IMR-90 (cell line): ENCODE data around the gene NIPSNAP3A. TPM values are rescaled to one million over a fixed set of nuclear protein-coding genes. Genes with fewer than 3 reads are reported as not detected.

Experiments used
- ATAC-seq: fragments of 200-7000 bp; cut with Tn5 transposase; 2 replicates; pipeline ENCODE4 v1.9.1; 2020; ENCODE audit warnings: low read depth, mild to moderate bottlenecking, moderate library complexity
- BruUV-seq: library from RNA; stranded (reverse); fragments of 400-500 nt; replicated peaks from 2 replicates; lab custom pipeline; 2021; lab: Mats Ljungman, UMichigan
- CTCF ChIA-PET: fragments of 300-600 bp; formaldehyde crosslinking; extraction: SDS; loops from one replicate; lab custom pipeline; 2021; ENCODE audit warnings: antibody characterized with exemption; lab: Yijun Ruan, JAX
- POLR2A ChIA-PET: fragments of 300-600 bp; sonication (Branson Sonifier 250); formaldehyde crosslinking; loops from one replicate; lab custom pipeline; 2022; ENCODE audit warnings: antibody characterized with exemption; ENCODE audit not compliant: unreplicated experiment; lab: Charles Lee
- DNase-seq: peaks from one replicate; pipeline ENCODE4 v3.0.0; 2013
- H2AFZ ChIP-seq: replicated peaks from 2 replicates; pipeline ENCODE3; 2013; ENCODE audit warnings: low read length, mild to moderate bottlenecking; ENCODE audit not compliant: poor library complexity
- H2AK5ac ChIP-seq: 2 replicates; pipeline ENCODE4 v1.6.1; 2013; ENCODE audit warnings: low read depth, low read length, inconsistent platforms
- H2AK9ac ChIP-seq: replicated peaks from 2 replicates; pipeline ENCODE3; 2013; ENCODE audit warnings: mild to moderate bottlenecking, low read depth, low read length, moderate library complexity; ENCODE audit not compliant: poor library complexity
- H2BK120ac ChIP-seq: 2 replicates; pipeline ENCODE4 v1.6.1; 2013; ENCODE audit warnings: low read depth, low read length, inconsistent platforms
- H2BK15ac ChIP-seq: 3 replicates; pipeline ENCODE4 v1.6.1; 2013; ENCODE audit warnings: low read depth, low read length, inconsistent platforms
- H2BK20ac ChIP-seq: 2 replicates; pipeline ENCODE4 v1.6.1; 2013; ENCODE audit warnings: low read depth, mild to moderate bottlenecking, inconsistent platforms, low read length, moderate library complexity
- H2BK5ac ChIP-seq: 2 replicates; pipeline ENCODE4 v1.6.1; 2013; ENCODE audit warnings: mild to moderate bottlenecking, low read depth, low read length, inconsistent platforms; ENCODE audit not compliant: poor library complexity, severe bottlenecking
- H3K14ac ChIP-seq: replicated peaks from 2 replicates; pipeline ENCODE4 v1.6.1; 2013; ENCODE audit warnings: low read depth, low read length, inconsistent platforms
- H3K18ac ChIP-seq: 2 replicates; pipeline ENCODE4 v1.6.1; 2013; ENCODE audit warnings: low read depth, low read length, control low read depth
- H3K23ac ChIP-seq: 2 replicates; pipeline ENCODE4 v1.6.1; 2013; ENCODE audit warnings: low read depth, low read length, inconsistent platforms
- H3K27ac ChIP-seq: 2 replicates; pipeline ENCODE4 v1.5.1; 2013; ENCODE audit warnings: mild to moderate bottlenecking, control low read depth, low read length; ENCODE audit not compliant: insufficient read depth
- H3K27me3 ChIP-seq: 2 replicates; pipeline ENCODE4 v1.6.1; 2013; ENCODE audit warnings: low read length; ENCODE audit not compliant: control insufficient read depth, insufficient read depth
- H3K36me3 ChIP-seq: 2 replicates; pipeline ENCODE4 v1.6.1; 2013; ENCODE audit warnings: low read length, mixed read lengths; ENCODE audit not compliant: control insufficient read depth, insufficient read depth
- H3K4ac ChIP-seq: 2 replicates; pipeline ENCODE4 v1.6.1; 2013; ENCODE audit warnings: low read depth, low read length, inconsistent platforms
- H3K4me1 ChIP-seq: 2 replicates; pipeline ENCODE4 v1.6.1; 2013; ENCODE audit warnings: low read length, mixed read lengths; ENCODE audit not compliant: control insufficient read depth, insufficient read depth
- H3K4me2 ChIP-seq: 2 replicates; pipeline ENCODE4 v1.6.1; 2013; ENCODE audit warnings: low read depth, mild to moderate bottlenecking, control low read depth, low read length, moderate library complexity
- H3K4me3 ChIP-seq: 2 replicates; pipeline ENCODE4 v1.5.1; 2013; ENCODE audit warnings: low read depth, mild to moderate bottlenecking, control low read depth, low read length, moderate library complexity; ENCODE audit not compliant: insufficient read depth
- H3K56ac ChIP-seq: 2 replicates; pipeline ENCODE4 v1.6.1; 2013; ENCODE audit warnings: low read length, inconsistent platforms; ENCODE audit not compliant: insufficient read depth; ENCODE audit errors: extremely low read depth
- H3K79me1 ChIP-seq, 2 experiments: 2 replicates each; pipeline ENCODE4 v1.6.1; 2013; ENCODE audit warnings: low read length in 2 of 2, inconsistent platforms in 1 of 2, low read depth in 1 of 2
- H3K9ac ChIP-seq: 2 replicates; pipeline ENCODE4 v1.6.1; 2013; ENCODE audit warnings: low read depth, low read length, control low read depth
- H3K9me1 ChIP-seq: 2 replicates; pipeline ENCODE4 v1.6.1; 2013; ENCODE audit warnings: low read length, inconsistent platforms; ENCODE audit not compliant: insufficient read depth
- H3K9me3 ChIP-seq: 2 replicates; pipeline ENCODE4 v1.6.1; 2013; ENCODE audit warnings: low read length; ENCODE audit not compliant: control insufficient read depth, insufficient read depth
- H4K20me1 ChIP-seq: 2 replicates; pipeline ENCODE4 v1.6.1; 2013; ENCODE audit warnings: low read length, inconsistent platforms; ENCODE audit not compliant: insufficient read depth
- H4K5ac ChIP-seq: 2 replicates; pipeline ENCODE4 v1.6.1; 2013; ENCODE audit warnings: mild to moderate bottlenecking, low read depth, low read length, control low read depth
- H4K8ac ChIP-seq, 2 experiments: 2 replicates each; pipeline ENCODE4 v1.6.1; 2013; ENCODE audit warnings: low read depth in 2 of 2, low read length in 2 of 2, control low read depth in 1 of 2, inconsistent platforms in 1 of 2
- H4K91ac ChIP-seq: 2 replicates; pipeline ENCODE4 v1.6.1; 2013; ENCODE audit warnings: low read depth, low read length, inconsistent platforms; ENCODE audit not compliant: insufficient read depth
- MAZ ChIP-seq: IDR thresholded peaks from 2 replicates; pipeline ENCODE4 v1.6.1; 2012; ENCODE audit warnings: low read depth, mild to moderate bottlenecking, low read length, improper control_type of control experiment, moderate library complexity, borderline replicate concordance
- WGBS, 2 experiments: methylation state at CpG; one replicate each; pipeline versions ENCODE4 v1.1.5 to v1.1.7; 2013; ENCODE audit warnings: missing lambda C conversion rate in 2 of 2; ENCODE audit not compliant: insufficient read length in 1 of 2; ENCODE audit errors: extremely low coverage in 2 of 2; 5-methylcytosine and 5-hydroxymethylcytosine counted together
- dilution Hi-C: fragments of 300-500 bp; cut with HindIII; formaldehyde crosslinking; loops from one replicate; pipeline ENCODE4 v1.14.3; 2018; ENCODE audit warnings: low sequenced_read_pairs; ENCODE audit not compliant: unreplicated experiment
- in situ Hi-C: fragments of 300-500 bp; cut with MboI; formaldehyde crosslinking; loops from 3 replicates; pipeline ENCODE4 v1.14.3; 2019; ENCODE audit warnings: low sequenced_read_pairs, inconsistent platforms, mixed read lengths
- intact Hi-C: fragments of 100-400 bp; cut with micrococcal nuclease; formaldehyde crosslinking; loops from 2 replicates; pipeline ENCODE4 v1.10.0; 2022
- polyA plus RNA-seq, 3 experiments: library from polyadenylated mRNA; depleted of rRNA; stranded (reverse); fragments of >200 nt; gene quantifications; 2 replicates each; pipeline ENCODE4 v1.2.3, GENCODE V29; 2012; ENCODE audit warnings: low replicate concordance in 1 of 3
- total RNA-seq: library from RNA; depleted of rRNA; stranded (reverse); fragments of >200 nt; gene quantifications from 2 replicates; pipeline ENCODE4 v1.2.3, GENCODE V29; 2012

The NIPSNAP3A gene
- total and polyA plus RNA-seq, 2 of the 4 experiments (the other 2 are of a cell fraction), result 21.4 to 32.1 TPM

DNA sequence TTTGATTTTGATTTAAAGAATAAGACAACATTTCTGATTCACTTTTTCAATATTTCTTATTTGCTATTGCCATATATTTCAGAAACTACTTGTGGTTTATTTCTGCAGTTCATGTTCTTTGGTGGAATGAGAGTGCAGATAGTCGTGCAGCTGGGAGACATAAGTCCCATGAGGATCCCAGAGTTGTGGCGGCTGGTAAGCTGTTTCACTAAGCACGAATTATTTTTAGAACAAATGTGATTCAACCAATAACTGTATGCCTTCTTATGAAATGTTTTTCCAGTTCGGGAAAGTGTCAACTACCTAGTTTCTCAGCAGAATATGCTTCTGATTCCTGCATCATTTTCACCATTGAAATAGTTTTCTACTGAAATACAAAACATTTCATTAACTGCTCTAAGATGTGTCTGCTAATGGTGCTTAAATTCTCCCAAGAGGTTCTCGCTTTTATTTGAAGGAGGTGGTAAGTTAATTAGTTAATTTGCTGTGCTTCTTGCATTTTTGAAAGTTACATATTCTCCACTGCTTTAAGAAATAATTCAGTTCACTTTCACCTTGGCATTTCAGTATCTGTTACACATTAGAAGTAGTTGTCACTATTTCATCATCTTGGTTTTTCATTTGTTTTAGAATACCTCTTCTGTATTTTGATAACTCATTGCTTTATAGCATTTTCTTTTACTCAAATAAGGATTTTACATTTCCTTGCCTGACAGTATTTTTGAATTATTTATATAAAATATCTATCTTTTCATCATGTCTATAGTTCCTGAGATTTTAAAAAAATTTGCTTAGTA is 25.4 kb downstream of the NIPSNAP3A start:
- Histone ChIP-seq H2AK9ac (no peak overlapping the region), H3K27me3 (no peaks in the 10 kb centered on the region), H3K56ac (no peak overlapping the region), H2AK5ac (no peak overlapping the region), H3K9me3 (no peaks in the 10 kb centered on the region), H3K36me3 (no peaks in the 10 kb centered on the region), H3K79me1 (no peaks in the 10 kb centered on the region), H2BK15ac (no peak overlapping the region), H3K4me1 (no peaks in the 10 kb centered on the region), H3K4ac (no peak overlapping the region), H3K4me2 (no peak overlapping the region), H2BK20ac (no peak overlapping the region), H4K91ac (no peak overlapping the region), H4K20me1 (no peaks in the 10 kb centered on the region), H3K4me3 (no peak overlapping the region), H2AFZ (no peak overlapping the region), H4K8ac (no peak overlapping the region), H3K9me1 (no peaks in the 10 kb centered on the region), H3K23ac (no peak overlapping the region), H3K9ac (no peak overlapping the region), H2BK5ac (no peak overlapping the region), H4K5ac (no peak overlapping the region), H3K18ac (no peak overlapping the region), H3K27ac (no peak overlapping the region), H2BK120ac (no peak overlapping the region), H3K14ac (no peak overlapping the region)
- no CpG with 5 or more reads among the region's 5 CpGs for WGBS, 2 experiments
- no peak for TF ChIP-seq MAZ
- ChIA-PET CTCF (no interaction called here), POLR2A (no interaction called here)
- dilution Hi-C loops, result no loop called here
- no peak for DNase-seq
- no peak for ATAC-seq
- no TSS peak for BruUV-seq
- intact Hi-C loops, result no loop called here
- in situ Hi-C loops, result no loop called here
